Transverse colon (tissue), 3 donors: ENCODE results near the gene PLEKHO2.

Experiments used
- EP300 ChIP-seq: sonication (generic); formaldehyde crosslinking; IDR thresholded peaks from one replicate; pipeline ENCODE4 v1.6.1; 2017; ENCODE audit warnings: antibody characterized with exemption, low read depth
- POLR2A ChIP-seq: fragments of 450-650 bp; IDR thresholded peaks from one replicate; pipeline ENCODE4 v1.6.1; 2016; ENCODE audit warnings: antibody characterized with exemption, mild to moderate bottlenecking, moderate library complexity
- TF ChIP-seq, protein P1 (sequence below), 5 experiments: fragments of 200-600 bp in 3 of 5; fragments of 450-650 bp in 2 of 5; sonication (generic) in 3 of 5; IDR thresholded peaks; 1 replicate in 2 of 5; 2 replicates in 3 of 5; pipeline ENCODE4 v1.5.1; 2016 to 2017; ENCODE audit warnings: antibody characterized with exemption in 5 of 5, inconsistent platforms in 3 of 5, mild to moderate bottlenecking in 2 of 5, moderate library complexity in 1 of 5

DNA sequence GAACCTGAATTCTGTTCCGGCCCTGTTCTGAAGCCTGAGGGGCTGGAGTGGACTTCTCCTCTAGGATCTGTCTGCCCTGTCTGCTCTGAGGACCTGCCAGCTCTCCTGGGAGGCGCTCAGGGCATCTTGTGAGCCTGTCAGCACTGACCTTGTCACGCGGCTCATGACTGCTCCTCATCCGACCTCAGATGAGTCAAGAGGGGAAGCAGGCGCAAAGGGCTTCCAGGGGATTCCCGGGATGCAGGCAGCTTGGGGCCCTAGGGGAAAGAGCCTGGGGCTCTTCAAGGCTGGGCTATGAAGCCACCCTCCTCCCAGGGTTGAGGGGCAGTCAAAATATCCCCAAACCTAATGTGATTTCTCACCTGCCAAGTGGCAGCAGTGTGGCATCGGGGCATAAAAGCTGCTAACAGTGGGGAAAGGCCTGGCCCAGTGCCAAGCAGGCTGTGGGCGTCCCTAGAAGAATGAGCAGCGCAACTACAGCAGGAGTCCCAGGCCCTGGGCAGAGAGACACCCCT, 42.3 kb downstream of the PLEKHO2 start:
- TF ChIP-seq POLR2A (no peak), EP300 (no peak)
- TF ChIP-seq, protein P1, sequence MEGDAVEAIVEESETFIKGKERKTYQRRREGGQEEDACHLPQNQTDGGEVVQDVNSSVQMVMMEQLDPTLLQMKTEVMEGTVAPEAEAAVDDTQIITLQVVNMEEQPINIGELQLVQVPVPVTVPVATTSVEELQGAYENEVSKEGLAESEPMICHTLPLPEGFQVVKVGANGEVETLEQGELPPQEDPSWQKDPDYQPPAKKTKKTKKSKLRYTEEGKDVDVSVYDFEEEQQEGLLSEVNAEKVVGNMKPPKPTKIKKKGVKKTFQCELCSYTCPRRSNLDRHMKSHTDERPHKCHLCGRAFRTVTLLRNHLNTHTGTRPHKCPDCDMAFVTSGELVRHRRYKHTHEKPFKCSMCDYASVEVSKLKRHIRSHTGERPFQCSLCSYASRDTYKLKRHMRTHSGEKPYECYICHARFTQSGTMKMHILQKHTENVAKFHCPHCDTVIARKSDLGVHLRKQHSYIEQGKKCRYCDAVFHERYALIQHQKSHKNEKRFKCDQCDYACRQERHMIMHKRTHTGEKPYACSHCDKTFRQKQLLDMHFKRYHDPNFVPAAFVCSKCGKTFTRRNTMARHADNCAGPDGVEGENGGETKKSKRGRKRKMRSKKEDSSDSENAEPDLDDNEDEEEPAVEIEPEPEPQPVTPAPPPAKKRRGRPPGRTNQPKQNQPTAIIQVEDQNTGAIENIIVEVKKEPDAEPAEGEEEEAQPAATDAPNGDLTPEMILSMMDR (IDR thresholded peaks at IDR 0.05) = no peak
